ENCODE results near the gene WDR48.

The WDR48 gene

GRCh38 chr3:39088456-39088855 lies 36.6 kb downstream of the WDR48 start:
- no peaks in the 10 kb centered on the region for H3K27me3 ChIP-seq (ENCODE audit: control insufficient read depth, insufficient read depth, low read length, poor library complexity, severe bottlenecking)
- no peak overlapping the region for H3K4me3 ChIP-seq (ENCODE audit: insufficient read depth, low read depth, low read length)
- H3K4me1 ChIP-seq (ENCODE audit: control insufficient read depth, insufficient read depth, low read length): no peaks in the 10 kb centered on the region
- no peaks in the 10 kb centered on the region for H3K9me3 ChIP-seq (ENCODE audit: control insufficient read depth, low read length)
- peaks cover 30% of the 10 kb centered on the region for H3K36me3 ChIP-seq (ENCODE audit: control insufficient read depth, insufficient read depth, low read length)
- no peak overlapping the region for H3K27ac ChIP-seq (ENCODE audit: insufficient read depth, low read depth, low read length, poor library complexity, severe bottlenecking)
- whole genome bisulfite sequencing, 2 experiments: 93 to 96% methylated on average over 3 of the region's 3 CpGs

- 94 to 95% methylated on average over 3 of the region's 3 CpGs for WGBS, 2 experiments
- Histone ChIP-seq H3K27ac (ENCODE audit: insufficient read depth, low read depth, low read length, poor library complexity, severe bottlenecking) (no peak overlapping the region), H3K4me1 (ENCODE audit: control insufficient read depth, insufficient read depth, low read length) (no peaks in the 10 kb centered on the region), H3K9me3 (ENCODE audit: control insufficient read depth, low read length) (no peaks in the 10 kb centered on the region), H3K36me3 (ENCODE audit: control insufficient read depth, insufficient read depth, low read length) (peaks cover 31% of the 10 kb centered on the region), H3K27me3 (ENCODE audit: control insufficient read depth, insufficient read depth, low read length, poor library complexity, severe bottlenecking) (no peaks in the 10 kb centered on the region), H3K4me3 (ENCODE audit: insufficient read depth, low read depth, low read length) (no peak overlapping the region)
Measured at GRCh38 chr3:39088889-39089288, 37.1 kb downstream of the WDR48 start.

GRCh38 chr3:39090922-39091321 lies 39.1 kb downstream of the WDR48 start:
- no peaks in the 10 kb centered on the region for H3K4me1 ChIP-seq (ENCODE audit: control insufficient read depth, insufficient read depth, low read length)
- H3K9me3 ChIP-seq (ENCODE audit: control insufficient read depth, low read length): no peaks in the 10 kb centered on the region
- H3K4me3 ChIP-seq (ENCODE audit: insufficient read depth, low read depth, low read length): no peak overlapping the region
- H3K27me3 ChIP-seq (ENCODE audit: control insufficient read depth, insufficient read depth, low read length, poor library complexity, severe bottlenecking): no peaks in the 10 kb centered on the region
- H3K27ac ChIP-seq (ENCODE audit: insufficient read depth, low read depth, low read length, poor library complexity, severe bottlenecking): no peak overlapping the region
- H3K36me3 ChIP-seq (ENCODE audit: control insufficient read depth, insufficient read depth, low read length): peaks cover 39% of the 10 kb centered on the region
- WGBS, 2 experiments: 91 to 94% methylated on average over 2 of the region's 2 CpGs

DNA sequence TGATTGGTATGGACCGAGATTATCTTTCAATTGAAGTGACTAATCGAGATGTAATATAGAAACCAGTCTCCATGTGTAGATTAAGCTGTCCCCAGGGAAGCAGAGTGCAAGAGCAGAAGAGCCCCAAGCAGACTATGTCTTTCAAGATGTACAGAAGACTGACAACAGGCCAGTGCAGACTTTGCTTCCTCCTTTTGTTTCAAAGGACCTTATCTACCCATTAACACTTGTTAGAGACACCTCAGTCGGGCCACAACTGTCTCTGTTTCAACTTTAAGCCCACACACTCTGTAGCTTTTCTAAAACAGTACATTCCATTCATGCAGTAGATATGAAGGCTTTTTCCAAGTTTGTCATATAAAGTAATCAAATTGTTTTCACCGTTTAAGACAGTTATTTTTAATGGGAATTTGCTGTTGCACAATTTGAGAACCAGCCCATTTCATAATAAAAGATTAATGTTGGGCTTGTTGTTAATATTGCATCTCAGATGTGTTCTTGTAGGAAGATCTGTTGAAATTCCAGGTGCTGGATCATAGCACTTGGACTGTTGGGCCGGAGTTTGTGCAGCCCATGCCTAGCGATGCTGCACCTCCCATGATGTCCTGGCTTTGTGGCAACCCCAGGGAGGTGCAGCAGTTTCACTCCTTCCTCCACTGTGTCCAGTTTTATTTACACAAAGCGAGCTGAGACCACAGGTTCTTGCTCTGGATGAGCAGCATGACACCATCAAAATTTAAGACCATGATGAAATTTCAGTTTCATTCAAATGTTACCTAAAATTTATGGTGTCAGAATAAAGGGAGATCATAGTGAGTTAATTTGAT lies 43.2 kb downstream of the WDR48 start:
- H3K9me3 ChIP-seq (ENCODE audit: control insufficient read depth, low read length): no peaks in the 10 kb centered on the region
- H3K27ac ChIP-seq (ENCODE audit: insufficient read depth, low read depth, low read length, poor library complexity, severe bottlenecking): no peak overlapping the region
- 93 to 94% methylated on average over 6 to 7 of the region's 7 CpGs for WGBS, 2 experiments
- no peaks in the 10 kb centered on the region for H3K27me3 ChIP-seq (ENCODE audit: control insufficient read depth, insufficient read depth, low read length, poor library complexity, severe bottlenecking)
- no peaks in the 10 kb centered on the region for H3K4me1 ChIP-seq (ENCODE audit: control insufficient read depth, insufficient read depth, low read length)
- H3K36me3 ChIP-seq (ENCODE audit: control insufficient read depth, insufficient read depth, low read length): peaks cover 58% of the 10 kb centered on the region
- no peak overlapping the region for H3K4me3 ChIP-seq (ENCODE audit: insufficient read depth, low read depth, low read length)

DNA sequence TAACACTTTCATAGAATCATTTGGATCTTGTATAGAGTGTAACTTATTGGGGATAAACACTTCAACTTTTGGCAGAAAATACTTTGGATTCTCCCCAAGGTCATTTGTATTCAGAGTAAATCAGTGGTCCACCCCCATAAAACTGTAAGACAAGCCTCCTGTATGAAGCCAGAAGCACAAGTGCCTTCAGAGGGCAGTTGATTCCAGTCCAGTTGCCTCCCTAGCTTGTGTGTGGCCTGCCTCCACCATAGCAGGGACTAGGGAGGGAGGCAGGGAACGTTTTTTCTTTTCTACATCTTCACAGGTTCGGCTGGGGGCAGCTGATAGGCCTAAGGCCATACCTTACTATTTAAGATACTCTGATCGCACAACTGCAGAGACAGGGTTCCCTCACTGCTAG lies 44.0 kb downstream of the WDR48 start:
- Histone ChIP-seq H3K27me3 (ENCODE audit: control insufficient read depth, insufficient read depth, low read length, poor library complexity, severe bottlenecking) (no peaks in the 10 kb centered on the region), H3K9me3 (ENCODE audit: control insufficient read depth, low read length) (no peaks in the 10 kb centered on the region), H3K36me3 (ENCODE audit: control insufficient read depth, insufficient read depth, low read length) (peaks cover 58% of the 10 kb centered on the region), H3K4me3 (ENCODE audit: insufficient read depth, low read depth, low read length) (no peak overlapping the region), H3K27ac (ENCODE audit: insufficient read depth, low read depth, low read length, poor library complexity, severe bottlenecking) (no peak overlapping the region), H3K4me1 (ENCODE audit: control insufficient read depth, insufficient read depth, low read length) (no peaks in the 10 kb centered on the region)
- WGBS, 2 experiments: 89 to 97% methylated on average over 3 of the region's 3 CpGs

DNA sequence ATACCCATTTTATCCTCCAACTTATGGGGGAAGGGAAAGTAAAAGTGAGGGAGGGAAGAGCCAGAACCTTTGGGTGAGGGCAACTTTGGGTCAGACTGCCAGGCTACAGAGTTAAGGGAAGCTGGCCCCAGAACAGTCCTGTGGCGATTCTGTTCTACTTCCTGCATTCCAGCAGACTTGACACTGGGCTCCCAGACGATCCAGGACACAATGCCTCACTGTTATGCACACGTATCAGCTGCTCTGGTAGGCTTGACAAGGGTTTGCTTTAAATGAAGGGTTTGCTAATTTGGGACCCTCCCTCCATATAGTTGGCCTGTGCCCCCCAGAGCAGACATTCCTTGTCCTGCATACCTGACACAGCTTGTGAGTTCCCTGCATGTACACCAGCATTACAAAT lies 45.0 kb downstream of the WDR48 start:
- peaks cover 57% of the 10 kb centered on the region for H3K36me3 ChIP-seq (ENCODE audit: control insufficient read depth, insufficient read depth, low read length)
- no peaks in the 10 kb centered on the region for H3K4me1 ChIP-seq (ENCODE audit: control insufficient read depth, insufficient read depth, low read length)
- H3K27ac ChIP-seq (ENCODE audit: insufficient read depth, low read depth, low read length, poor library complexity, severe bottlenecking): peak overlapping the region; percentile 53
- no peaks in the 10 kb centered on the region for H3K27me3 ChIP-seq (ENCODE audit: control insufficient read depth, insufficient read depth, low read length, poor library complexity, severe bottlenecking)
- H3K4me3 ChIP-seq (ENCODE audit: insufficient read depth, low read depth, low read length): no peak overlapping the region
- WGBS, 2 experiments: 73% methylated on average over 3 of the region's 3 CpGs
- no peaks in the 10 kb centered on the region for H3K9me3 ChIP-seq (ENCODE audit: control insufficient read depth, low read length)

GRCh38 chr3:39097716-39098472 lies 46.1 kb downstream of the WDR48 start:
- no peaks in the 10 kb centered on the region for H3K27me3 ChIP-seq (ENCODE audit: control insufficient read depth, insufficient read depth, low read length, poor library complexity, severe bottlenecking)
- peaks cover 46% of the 10 kb centered on the region for H3K36me3 ChIP-seq (ENCODE audit: control insufficient read depth, insufficient read depth, low read length)
- no peaks in the 10 kb centered on the region for H3K4me1 ChIP-seq (ENCODE audit: control insufficient read depth, insufficient read depth, low read length)
- no peaks in the 10 kb centered on the region for H3K9me3 ChIP-seq (ENCODE audit: control insufficient read depth, low read length)
- no peak overlapping the region for H3K4me3 ChIP-seq (ENCODE audit: insufficient read depth, low read depth, low read length)
- H3K27ac ChIP-seq (ENCODE audit: insufficient read depth, low read depth, low read length, poor library complexity, severe bottlenecking): no peak overlapping the region
- WGBS, 2 experiments: 94 to 97% methylated on average over 8 of the region's 8 CpGs

- WGBS, 2 experiments: 95 to 96% methylated on average over 8 of the region's 8 CpGs
- no peak overlapping the region for H3K4me3 ChIP-seq (ENCODE audit: insufficient read depth, low read depth, low read length)
- no peak overlapping the region for H3K27ac ChIP-seq (ENCODE audit: insufficient read depth, low read depth, low read length, poor library complexity, severe bottlenecking)
- H3K9me3 ChIP-seq (ENCODE audit: control insufficient read depth, low read length): no peaks in the 10 kb centered on the region
- peaks cover 44% of the 10 kb centered on the region for H3K36me3 ChIP-seq (ENCODE audit: control insufficient read depth, insufficient read depth, low read length)
- H3K27me3 ChIP-seq (ENCODE audit: control insufficient read depth, insufficient read depth, low read length, poor library complexity, severe bottlenecking): no peaks in the 10 kb centered on the region
- H3K4me1 ChIP-seq (ENCODE audit: control insufficient read depth, insufficient read depth, low read length): no peaks in the 10 kb centered on the region
Measured at GRCh38 chr3:39098473-39099000, 46.7 kb downstream of the WDR48 start.

- 90 to 100% methylated on average over 1 of the region's 1 CpG for WGBS, 2 experiments
- H3K36me3 ChIP-seq (ENCODE audit: control insufficient read depth, insufficient read depth, low read length): peaks cover 40% of the 10 kb centered on the region
- H3K27ac ChIP-seq (ENCODE audit: insufficient read depth, low read depth, low read length, poor library complexity, severe bottlenecking): no peak overlapping the region
- H3K4me3 ChIP-seq (ENCODE audit: insufficient read depth, low read depth, low read length): no peak overlapping the region
- H3K9me3 ChIP-seq (ENCODE audit: control insufficient read depth, low read length): no peaks in the 10 kb centered on the region
- H3K4me1 ChIP-seq (ENCODE audit: control insufficient read depth, insufficient read depth, low read length): no peaks in the 10 kb centered on the region
- no peaks in the 10 kb centered on the region for H3K27me3 ChIP-seq (ENCODE audit: control insufficient read depth, insufficient read depth, low read length, poor library complexity, severe bottlenecking)
Measured at GRCh38 chr3:39099242-39099641, 47.4 kb downstream of the WDR48 start.

GRCh38 chr3:39099738-39100499 lies 48.1 kb downstream of the WDR48 start:
- H3K36me3 ChIP-seq (ENCODE audit: control insufficient read depth, insufficient read depth, low read length): peaks cover 40% of the 10 kb centered on the region
- no peaks in the 10 kb centered on the region for H3K27me3 ChIP-seq (ENCODE audit: control insufficient read depth, insufficient read depth, low read length, poor library complexity, severe bottlenecking)
- no peak overlapping the region for H3K4me3 ChIP-seq (ENCODE audit: insufficient read depth, low read depth, low read length)
- WGBS, 2 experiments: 83 to 96% methylated on average over 2 of the region's 2 CpGs
- no peak overlapping the region for H3K27ac ChIP-seq (ENCODE audit: insufficient read depth, low read depth, low read length, poor library complexity, severe bottlenecking)
- no peaks in the 10 kb centered on the region for H3K9me3 ChIP-seq (ENCODE audit: control insufficient read depth, low read length)
- no peaks in the 10 kb centered on the region for H3K4me1 ChIP-seq (ENCODE audit: control insufficient read depth, insufficient read depth, low read length)
